ENCODE results near the gene ATXN7L2.

- TF ChIP-seq GATA3 (IDR thresholded peaks at IDR 0.05; ENCODE audit: low read depth, low read length), result no peak
- no peak for TF ChIP-seq GATA2 (IDR thresholded peaks at IDR 0.05; ENCODE audit: low read depth, low read length)
Observed at GRCh38 chr1:109447524-109447923, 36.2 kb upstream of the ATXN7L2 start.

Measured in SH-SY5Y (cell line).